ENCODE measurements around the gene PLD1. TPM values are rescaled to one million over a fixed set of nuclear protein-coding genes. Genes with fewer than 3 reads are reported as not detected.

The PLD1 gene
- total RNA-seq, 1 donor from 2014 or later: 25.4 TPM

DNA sequence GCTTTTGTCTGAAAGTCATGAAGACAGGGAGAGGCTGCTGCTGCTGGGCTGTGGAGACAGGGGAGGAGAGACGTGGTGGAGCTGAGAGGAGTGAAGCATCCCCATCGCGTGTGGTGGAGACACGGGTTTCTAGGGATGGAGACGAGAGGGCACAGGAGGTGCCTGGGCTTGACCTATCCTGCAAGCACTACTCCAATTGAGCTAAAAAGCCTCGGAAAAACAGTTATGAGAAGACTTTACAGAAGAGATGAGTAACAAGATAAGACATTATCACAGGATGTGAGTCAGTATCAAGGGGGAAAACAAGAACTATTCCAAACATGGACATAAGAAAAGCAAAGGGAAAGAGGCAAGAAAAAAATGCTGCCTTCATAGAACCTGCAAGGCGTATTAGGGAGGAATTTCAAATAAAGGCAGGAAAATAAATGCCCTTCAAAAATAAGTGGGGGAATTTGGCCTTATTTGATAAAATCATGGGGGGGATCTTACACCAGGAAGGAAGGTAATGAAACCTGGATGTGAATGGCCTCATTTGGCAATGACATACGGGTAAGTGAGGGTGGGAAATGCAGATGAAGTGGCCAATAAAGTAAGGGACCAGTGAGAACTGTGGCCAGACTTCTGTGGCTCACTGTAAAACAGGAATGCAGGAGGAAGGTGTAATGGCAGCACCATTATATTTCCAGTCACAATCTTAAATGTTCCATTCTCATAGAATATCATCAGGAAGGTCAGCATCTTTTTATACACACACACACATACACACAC lies 97.9 kb downstream of the PLD1 start:
- H3K27me3 ChIP-seq: no peaks in the 10 kb centered on the region
- no peaks in the 10 kb centered on the region for H3K9me3 ChIP-seq
- no peaks in the 10 kb centered on the region for H3K4me1 ChIP-seq
- intact Hi-C loops (cut with DNase I): no loop called here
- no peak overlapping the region for H3K27ac ChIP-seq
- H3K4me3 ChIP-seq: no peak overlapping the region
- TF ChIP-seq, protein P1, sequence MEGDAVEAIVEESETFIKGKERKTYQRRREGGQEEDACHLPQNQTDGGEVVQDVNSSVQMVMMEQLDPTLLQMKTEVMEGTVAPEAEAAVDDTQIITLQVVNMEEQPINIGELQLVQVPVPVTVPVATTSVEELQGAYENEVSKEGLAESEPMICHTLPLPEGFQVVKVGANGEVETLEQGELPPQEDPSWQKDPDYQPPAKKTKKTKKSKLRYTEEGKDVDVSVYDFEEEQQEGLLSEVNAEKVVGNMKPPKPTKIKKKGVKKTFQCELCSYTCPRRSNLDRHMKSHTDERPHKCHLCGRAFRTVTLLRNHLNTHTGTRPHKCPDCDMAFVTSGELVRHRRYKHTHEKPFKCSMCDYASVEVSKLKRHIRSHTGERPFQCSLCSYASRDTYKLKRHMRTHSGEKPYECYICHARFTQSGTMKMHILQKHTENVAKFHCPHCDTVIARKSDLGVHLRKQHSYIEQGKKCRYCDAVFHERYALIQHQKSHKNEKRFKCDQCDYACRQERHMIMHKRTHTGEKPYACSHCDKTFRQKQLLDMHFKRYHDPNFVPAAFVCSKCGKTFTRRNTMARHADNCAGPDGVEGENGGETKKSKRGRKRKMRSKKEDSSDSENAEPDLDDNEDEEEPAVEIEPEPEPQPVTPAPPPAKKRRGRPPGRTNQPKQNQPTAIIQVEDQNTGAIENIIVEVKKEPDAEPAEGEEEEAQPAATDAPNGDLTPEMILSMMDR (IDR thresholded peaks at IDR 0.05): no peak
- no peak for DNase-seq
- no peaks in the 10 kb centered on the region for H3K36me3 ChIP-seq
- ATAC-seq: no peak

DNA sequence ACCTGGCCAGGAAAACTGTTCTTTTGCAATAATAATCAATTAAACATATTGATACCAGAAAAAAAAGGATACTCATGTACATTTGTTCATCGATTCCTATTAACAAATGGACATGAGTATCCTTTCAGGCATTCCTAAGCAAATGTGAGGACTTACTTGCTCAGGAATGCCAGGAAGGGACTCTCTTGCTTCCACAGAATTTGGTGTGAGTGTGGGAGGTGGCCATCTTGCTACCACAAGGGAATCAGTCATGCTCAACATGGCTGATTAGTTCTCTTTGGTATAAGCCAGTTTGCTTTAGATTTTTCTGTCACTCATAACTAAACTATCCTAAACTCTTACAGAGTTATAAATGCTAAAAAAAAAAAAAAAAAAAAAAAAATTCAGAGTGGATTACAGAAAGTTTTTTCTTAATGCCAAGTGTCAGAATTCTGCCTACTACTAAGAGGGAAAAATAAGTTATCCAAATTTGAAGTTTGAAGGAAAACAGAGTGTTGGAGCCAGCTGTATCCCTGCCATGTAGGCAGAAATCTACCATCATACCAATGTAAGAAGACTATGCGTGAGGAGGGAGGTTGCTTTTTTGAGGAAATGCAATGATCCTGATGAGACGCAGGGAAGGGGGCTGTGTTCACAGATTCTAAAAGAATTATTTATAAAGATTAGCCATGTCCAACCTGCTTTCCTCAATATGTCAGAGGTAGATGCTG lies 98.7 kb downstream of the PLD1 start:
- H3K27ac ChIP-seq: no peak overlapping the region
- H3K27me3 ChIP-seq: no peaks in the 10 kb centered on the region
- H3K4me3 ChIP-seq: no peak overlapping the region
- H3K36me3 ChIP-seq: no peaks in the 10 kb centered on the region
- intact Hi-C loops (cut with DNase I): no loop called here
- ATAC-seq: no peak
- DNase-seq: no peak
- H3K9me3 ChIP-seq: no peaks in the 10 kb centered on the region
- TF ChIP-seq, protein P1 (IDR thresholded peaks at IDR 0.05): no peak
- H3K4me1 ChIP-seq: no peaks in the 10 kb centered on the region

DNA sequence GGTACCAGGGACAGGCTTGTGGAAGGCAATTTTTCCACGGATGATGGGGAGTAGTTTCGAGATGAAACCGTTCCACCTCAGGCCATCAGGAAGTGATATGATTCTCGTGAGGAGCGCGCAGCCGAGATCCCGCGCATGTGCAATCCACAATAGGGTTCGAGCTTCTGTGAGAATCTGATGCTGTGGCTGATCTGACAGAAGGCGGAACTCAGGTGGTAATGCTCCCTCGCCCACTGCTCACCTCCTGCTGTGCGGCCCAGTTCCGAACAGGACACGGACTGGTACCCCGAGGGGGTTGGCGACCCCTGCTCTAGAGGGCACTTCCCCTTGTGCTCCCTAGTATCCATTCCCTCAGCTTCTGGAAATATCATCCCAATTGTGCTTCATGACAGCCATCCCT lies 99.9 kb downstream of the PLD1 start:
- intact Hi-C loops (cut with DNase I): no loop called here
- H3K36me3 ChIP-seq: no peaks in the 10 kb centered on the region
- no peaks in the 10 kb centered on the region for H3K4me1 ChIP-seq
- H3K27me3 ChIP-seq: no peaks in the 10 kb centered on the region
- ATAC-seq: no peak
- H3K27ac ChIP-seq: no peak overlapping the region
- H3K4me3 ChIP-seq: no peak overlapping the region
- no peak for DNase-seq
- no peaks in the 10 kb centered on the region for H3K9me3 ChIP-seq
- TF ChIP-seq, protein P1 (IDR thresholded peaks at IDR 0.05): no peak

DNA sequence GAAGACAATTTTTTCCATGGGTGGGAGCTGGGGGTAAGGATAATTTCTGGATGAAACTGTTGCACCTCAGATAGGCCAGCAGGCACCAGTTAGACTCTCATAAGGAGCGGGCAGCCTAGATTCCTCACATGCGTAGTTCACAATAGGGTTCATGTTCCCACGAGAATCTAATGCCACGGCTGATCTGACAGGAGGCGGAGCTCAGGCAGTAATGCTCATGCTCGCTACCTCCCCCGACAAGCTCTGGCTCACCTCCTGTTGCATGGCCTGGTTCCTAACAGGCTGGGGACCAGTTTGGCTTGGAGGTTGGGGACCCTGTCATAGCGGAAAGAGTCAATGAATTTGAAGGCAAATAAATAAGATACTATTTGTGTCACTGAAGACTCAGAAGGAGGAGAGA lies 105.5 kb downstream of the PLD1 start:
- no peaks in the 10 kb centered on the region for H3K27me3 ChIP-seq
- ATAC-seq: no peak
- intact Hi-C loops (cut with DNase I): no loop called here
- no peak overlapping the region for H3K4me3 ChIP-seq
- no peak overlapping the region for H3K27ac ChIP-seq
- no peaks in the 10 kb centered on the region for H3K4me1 ChIP-seq
- no peaks in the 10 kb centered on the region for H3K36me3 ChIP-seq
- peaks cover 8% of the 10 kb centered on the region for H3K9me3 ChIP-seq
- TF ChIP-seq, protein P1 (IDR thresholded peaks at IDR 0.05): no peak
- no peak for DNase-seq

DNA sequence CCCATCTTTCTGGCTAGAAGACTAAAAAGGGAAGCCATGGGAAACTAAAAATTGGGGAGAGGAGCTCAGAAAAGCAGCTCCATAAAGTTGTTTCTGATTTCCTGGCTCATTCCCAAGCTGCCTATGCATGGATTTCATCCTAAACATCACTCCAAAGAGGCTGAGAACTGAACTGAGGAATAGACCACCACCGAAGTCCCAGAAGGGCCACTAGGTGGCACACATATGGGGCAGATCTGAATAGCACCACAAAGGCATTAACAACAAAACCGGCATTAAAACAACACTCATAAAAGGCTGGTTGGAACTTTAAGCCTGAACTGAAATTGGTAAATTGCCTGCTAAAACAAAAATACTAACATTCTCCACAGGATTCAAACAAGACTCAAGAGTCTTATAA lies 106.3 kb downstream of the PLD1 start:
- ATAC-seq (peak; percentile 83), DNase-seq (no peak)
- Histone ChIP-seq H3K27ac (no peak overlapping the region), H3K9me3 (peaks cover 8% of the 10 kb centered on the region), H3K27me3 (no peaks in the 10 kb centered on the region), H3K4me3 (no peak overlapping the region), H3K36me3 (no peaks in the 10 kb centered on the region), H3K4me1 (no peaks in the 10 kb centered on the region)
- TF ChIP-seq, protein P1 (IDR thresholded peaks at IDR 0.05): peak; percentile 59
- intact Hi-C loops (cut with DNase I): no loop called here

Measured in upper lobe of right lung (tissue), 1 donor.